Loucy (cell line): ENCODE data around the gene LRSAM1.

Experiments used
- H2AFZ ChIP-seq: fragments of 200-600 bp; sonication (generic); 2 replicates; pipeline ENCODE4 v1.6.0; 2016; ENCODE audit warnings: antibody characterized with exemption, mild to moderate bottlenecking, low read length, moderate library complexity
- H3F3A ChIP-seq: fragments of 200-600 bp; 2 replicates; pipeline ENCODE4 v1.6.0; 2016; ENCODE audit warnings: antibody characterized with exemption, low read depth, mild to moderate bottlenecking
- H3K27me3 ChIP-seq: fragments of 200-600 bp; sonication (generic); 2 replicates; pipeline ENCODE4 v1.6.1; 2014; ENCODE audit warnings: low read length, mild to moderate bottlenecking; ENCODE audit not compliant: insufficient read depth, poor library complexity, severe bottlenecking
- H3K36me3 ChIP-seq: fragments of 200-600 bp; sonication (generic); 2 replicates; pipeline ENCODE4 v1.6.1; 2016; ENCODE audit warnings: low read length; ENCODE audit not compliant: insufficient read depth
- H3K4me1 ChIP-seq: fragments of 200-600 bp; sonication (generic); 2 replicates; pipeline ENCODE4 v1.5.1; 2014; ENCODE audit warnings: low read length, mild to moderate bottlenecking; ENCODE audit not compliant: insufficient read depth, poor library complexity, severe bottlenecking
- H3K4me2 ChIP-seq: fragments of 200-600 bp; sonication (generic); 2 replicates; pipeline ENCODE4 v1.6.0; 2014; ENCODE audit warnings: antibody characterized with exemption, low read length, low read depth, mild to moderate bottlenecking; ENCODE audit not compliant: poor library complexity, severe bottlenecking
- H3K4me3 ChIP-seq: fragments of 200-600 bp; sonication (generic); 2 replicates; pipeline ENCODE4 v1.5.1; 2014; ENCODE audit warnings: low read length, mild to moderate bottlenecking, mixed read lengths; ENCODE audit not compliant: poor library complexity, severe bottlenecking
- H3K79me2 ChIP-seq: fragments of 200-600 bp; sonication (generic); 2 replicates; pipeline ENCODE4 v1.6.1; 2014; ENCODE audit warnings: low read length; ENCODE audit not compliant: insufficient read depth
- H3K9ac ChIP-seq: fragments of 200-600 bp; sonication (generic); 2 replicates; pipeline ENCODE4 v1.6.0; 2014; ENCODE audit warnings: mild to moderate bottlenecking, low read depth, low read length, moderate library complexity; ENCODE audit not compliant: poor library complexity, severe bottlenecking
- H3K9me2 ChIP-seq: fragments of 200-600 bp; sonication (generic); replicated peaks from 2 replicates; pipeline ENCODE4 v1.6.1; 2016; ENCODE audit warnings: low read depth, low read length, mixed read lengths
- H3K9me3 ChIP-seq: fragments of 200-600 bp; sonication (generic); 2 replicates; pipeline ENCODE4 v1.6.1; 2014; ENCODE audit warnings: mild to moderate bottlenecking, antibody characterized with exemption, low read length, low read depth; ENCODE audit not compliant: insufficient read depth
- H4K20me1 ChIP-seq: fragments of 200-600 bp; sonication (generic); 2 replicates; pipeline ENCODE4 v1.6.0; 2014; ENCODE audit warnings: antibody characterized with exemption, low read length, mild to moderate bottlenecking; ENCODE audit not compliant: insufficient read depth, poor library complexity, severe bottlenecking
- EZH2phosphoT487 ChIP-seq: fragments of 200-600 bp; IDR thresholded peaks from 2 replicates; pipeline ENCODE4 v1.6.1; 2018; ENCODE audit warnings: antibody characterized with exemption, mild to moderate bottlenecking, moderate library complexity, borderline replicate concordance
- TF ChIP-seq, protein P1 (sequence below): fragments of 200-600 bp; sonication (generic); conservative IDR thresholded peaks from 2 replicates; pipeline ENCODE4 v1.5.1; 2014; ENCODE audit warnings: mild to moderate bottlenecking, antibody characterized with exemption, low read length

LRSAM1 gene

DNA sequence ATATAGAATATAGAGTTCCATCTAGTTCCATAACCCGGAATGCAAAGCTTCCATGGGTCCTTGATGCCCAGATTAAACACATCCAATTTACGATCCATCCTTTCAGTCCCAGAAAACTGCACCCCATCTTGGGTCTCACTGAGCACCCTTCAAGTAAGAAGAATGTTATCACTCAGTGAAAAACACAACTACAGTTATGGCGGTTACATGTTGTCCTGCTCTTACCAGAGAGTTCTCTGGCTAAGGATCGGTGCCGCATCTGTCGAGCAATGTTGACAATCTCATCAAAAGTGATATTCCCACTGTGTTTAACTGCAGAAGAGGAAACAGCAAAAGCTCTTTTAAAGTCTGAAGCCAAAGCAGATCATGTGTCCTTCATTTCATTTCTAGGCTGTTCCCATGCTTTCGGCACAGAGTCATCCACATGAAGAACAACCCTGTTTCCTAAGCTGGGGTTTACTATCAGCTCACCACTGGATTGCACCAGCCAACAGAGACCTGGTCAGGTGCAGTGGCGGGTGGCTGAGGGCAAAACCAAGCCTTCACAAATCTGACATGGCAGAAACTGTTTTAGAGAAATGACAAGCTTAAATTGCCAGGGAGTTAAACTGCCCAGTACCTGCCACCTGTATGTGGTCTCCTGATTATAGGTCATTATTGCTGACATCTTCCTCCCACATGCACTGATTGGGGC is 3.1 kb upstream of the LRSAM1 start:
- Histone ChIP-seq H3K4me2 (peak overlapping the region; percentile 99), H3K79me2 (peaks cover 51% of the 10 kb centered on the region), H3K9me2 (no peaks in the 10 kb centered on the region), H3F3A (peaks cover 18% of the 10 kb centered on the region; the same call in 1 of the 2 replicates), H3K27me3 (peaks cover 9% of the 10 kb centered on the region), H3K4me1 (peaks cover 33% of the 10 kb centered on the region), H4K20me1 (peaks cover 39% of the 10 kb centered on the region), H3K9ac (peak overlapping the region; percentile 97), H2AFZ (no peak overlapping the region), H3K36me3 (peaks cover 57% of the 10 kb centered on the region), H3K9me3 (no peaks in the 10 kb centered on the region), H3K4me3 (peak overlapping the region; percentile 98)
- no peak for TF ChIP-seq EZH2phosphoT487
- TF ChIP-seq, protein P1, sequence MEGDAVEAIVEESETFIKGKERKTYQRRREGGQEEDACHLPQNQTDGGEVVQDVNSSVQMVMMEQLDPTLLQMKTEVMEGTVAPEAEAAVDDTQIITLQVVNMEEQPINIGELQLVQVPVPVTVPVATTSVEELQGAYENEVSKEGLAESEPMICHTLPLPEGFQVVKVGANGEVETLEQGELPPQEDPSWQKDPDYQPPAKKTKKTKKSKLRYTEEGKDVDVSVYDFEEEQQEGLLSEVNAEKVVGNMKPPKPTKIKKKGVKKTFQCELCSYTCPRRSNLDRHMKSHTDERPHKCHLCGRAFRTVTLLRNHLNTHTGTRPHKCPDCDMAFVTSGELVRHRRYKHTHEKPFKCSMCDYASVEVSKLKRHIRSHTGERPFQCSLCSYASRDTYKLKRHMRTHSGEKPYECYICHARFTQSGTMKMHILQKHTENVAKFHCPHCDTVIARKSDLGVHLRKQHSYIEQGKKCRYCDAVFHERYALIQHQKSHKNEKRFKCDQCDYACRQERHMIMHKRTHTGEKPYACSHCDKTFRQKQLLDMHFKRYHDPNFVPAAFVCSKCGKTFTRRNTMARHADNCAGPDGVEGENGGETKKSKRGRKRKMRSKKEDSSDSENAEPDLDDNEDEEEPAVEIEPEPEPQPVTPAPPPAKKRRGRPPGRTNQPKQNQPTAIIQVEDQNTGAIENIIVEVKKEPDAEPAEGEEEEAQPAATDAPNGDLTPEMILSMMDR: no peak

DNA sequence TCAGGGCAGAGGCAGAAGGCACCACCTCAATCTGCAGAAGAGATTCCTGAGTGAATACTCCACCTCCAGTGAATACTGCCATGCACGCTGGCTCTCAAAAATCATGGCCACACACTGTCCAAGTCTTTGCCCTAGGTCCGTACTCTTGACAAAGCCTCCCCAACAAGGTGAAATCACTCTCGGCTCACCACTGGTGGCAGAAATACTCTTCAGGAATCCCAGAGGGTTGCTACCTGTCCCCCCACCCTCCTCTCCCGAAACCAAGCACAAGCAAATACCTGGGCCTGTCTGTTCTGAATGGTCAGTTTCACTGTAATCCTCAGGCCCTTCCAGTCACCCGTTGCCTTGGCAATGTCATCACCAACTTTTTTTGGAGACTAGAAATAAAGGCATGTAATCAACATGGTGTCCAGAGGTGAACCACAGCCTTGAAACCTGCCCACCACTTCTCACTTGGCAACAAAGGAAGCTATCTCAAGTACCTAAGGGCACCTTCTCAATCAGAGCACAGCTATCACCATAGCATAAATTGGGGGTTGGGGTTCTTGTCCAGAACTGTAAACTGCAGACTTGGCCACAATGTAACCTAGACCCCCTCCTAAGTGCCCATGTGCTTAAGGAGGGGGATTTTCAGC is 1.9 kb upstream of the LRSAM1 start:
- Histone ChIP-seq H3K27me3 (peaks cover 9% of the 10 kb centered on the region), H3K9me3 (no peaks in the 10 kb centered on the region), H3K4me3 (peak overlapping the region; percentile 98), H3K9me2 (no peaks in the 10 kb centered on the region), H3K79me2 (peaks cover 51% of the 10 kb centered on the region), H4K20me1 (peaks cover 39% of the 10 kb centered on the region), H3F3A (peaks cover 18% of the 10 kb centered on the region; the same call in 1 of the 2 replicates), H3K4me1 (peaks cover 33% of the 10 kb centered on the region), H2AFZ (no peak overlapping the region), H3K4me2 (peak overlapping the region; percentile 99), H3K36me3 (peaks cover 53% of the 10 kb centered on the region), H3K9ac (peak overlapping the region; percentile 97)
- TF ChIP-seq, protein P1: no peak
- TF ChIP-seq EZH2phosphoT487: no peak

DNA sequence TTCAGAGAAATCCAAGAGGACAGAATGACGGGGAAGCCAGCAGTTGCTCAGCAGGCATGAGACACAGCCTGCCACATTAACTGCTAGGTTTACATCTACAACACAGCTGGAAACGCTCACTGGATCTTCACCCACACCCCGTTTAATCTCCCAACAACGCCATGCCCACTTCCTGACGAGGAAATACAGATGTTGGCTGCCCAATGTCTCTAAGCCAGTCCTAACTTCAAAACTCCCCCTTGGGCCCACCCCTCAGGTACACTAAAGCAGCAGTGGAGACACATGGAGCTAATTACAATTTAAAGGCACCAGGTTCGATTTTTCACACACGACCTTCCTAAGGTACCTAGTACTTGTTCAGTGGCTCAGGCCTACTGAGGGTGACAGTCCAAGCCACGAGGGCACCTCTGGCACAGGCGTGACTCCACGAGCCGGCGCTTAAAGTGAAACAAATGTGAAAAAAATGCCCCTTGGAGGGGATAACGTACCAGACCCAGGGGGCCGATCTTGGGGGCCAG is 1.0 kb upstream of the LRSAM1 start:
- H4K20me1 ChIP-seq: peaks cover 39% of the 10 kb centered on the region
- no peaks in the 10 kb centered on the region for H3K9me2 ChIP-seq
- peak overlapping the region; percentile 97 for H3K9ac ChIP-seq
- no peak overlapping the region for H2AFZ ChIP-seq
- peaks cover 12% of the 10 kb centered on the region; the same call in 1 of the 2 replicates for H3F3A ChIP-seq
- H3K36me3 ChIP-seq: peaks cover 44% of the 10 kb centered on the region
- H3K9me3 ChIP-seq: no peaks in the 10 kb centered on the region
- H3K79me2 ChIP-seq: peaks cover 51% of the 10 kb centered on the region
- H3K4me1 ChIP-seq: peaks cover 33% of the 10 kb centered on the region
- peak overlapping the region; percentile 99 for H3K4me2 ChIP-seq
- no peak for TF ChIP-seq EZH2phosphoT487
- peaks cover 9% of the 10 kb centered on the region for H3K27me3 ChIP-seq
- H3K4me3 ChIP-seq: peak overlapping the region; percentile 98
